Adrenal gland (tissue), 12 donors: ENCODE data around the gene TPD52L2. TPM values are rescaled to one million over a fixed set of nuclear protein-coding genes. Genes with fewer than 3 reads are reported as not detected.

Source experiments
- DNase-seq, 7 donors: peaks; one replicate each; pipeline ENCODE4 v3.0.0-alpha.2; 2019 to 2020
- H3K27ac ChIP-seq, 5 donors: fragments of 200-600 bp; sonication (generic) in 4 of 5; 1 replicate in 3 of 5; 2 replicates in 2 of 5; pipeline versions ENCODE4 v1.5.1 to v1.8.0; 2016 to 2020; ENCODE audit warnings: mild to moderate bottlenecking in 1 of 5
- H3K27me3 ChIP-seq: fragments of 200-600 bp; 2 replicates; pipeline ENCODE4 v1.8.0; 2021
- H3K36me3 ChIP-seq, 2 donors: fragments of 200-600 bp; replicated peaks in 1 of 2; 1 replicate in 1 of 2; 2 replicates in 1 of 2; pipeline versions ENCODE4 v1.5.1 to v1.8.0; 2018 to 2022
- H3K4me1 ChIP-seq, 2 donors: fragments of 200-600 bp; replicated peaks in 1 of 2; 1 replicate in 1 of 2; 2 replicates in 1 of 2; pipeline versions ENCODE4 v1.5.1 to v1.8.0; 2018 to 2021
- H3K4me3 ChIP-seq, 4 donors: fragments of 200-600 bp; sonication (generic) in 3 of 4; one replicate each; pipeline ENCODE4 v1.5.1; 2016 to 2018
- H3K9me3 ChIP-seq, 3 donors: fragments of 200-600 bp; sonication (generic) in 1 of 3; replicated peaks in 1 of 3; 1 replicate in 2 of 3; 2 replicates in 1 of 3; pipeline versions ENCODE4 v1.5.1 to v1.8.0; 2016 to 2021
- POLR2A ChIP-seq, 2 donors: fragments of 450-650 bp; IDR thresholded peaks; one replicate each; pipeline ENCODE4 v1.6.1; 2017; ENCODE audit warnings: antibody characterized with exemption in 2 of 2, mild to moderate bottlenecking in 2 of 2, moderate library complexity in 1 of 2
- WGBS, 4 donors: extraction: QIAGEN DNeasy Blood & Tissue Kit in 2 of 4; methylation state at CpG; one replicate each; pipeline versions ENCODE4 v1.1.5 to v1.1.7; 2013 to 2017; 5-methylcytosine and 5-hydroxymethylcytosine counted together
- intact Hi-C, 2 donors: fragments of 100-400 bp; cut with DNase I; formaldehyde crosslinking; loops; one replicate each; pipeline versions ENCODE4 v1.14.1 to v1.15.0; 2022 to 2023
- polyA plus RNA-seq, 3 donors: library from polyadenylated mRNA; stranded (reverse); fragments of 200-250 nt in 2 of 3; fragments of 350-450 nt in 1 of 3; fragmentation: Illumina TruSeq in 1 of 3; extraction: RNeasy Lipid Tissue Mini Kit (QIAGEN cat#74804) in 1 of 3; gene quantifications; one replicate each; pipeline ENCODE4 v1.2.3, GENCODE V29; 2013 to 2014
- total RNA-seq, 9 donors: library from RNA; depleted of rRNA in 4 of 9; stranded (reverse); fragments of >200 nt in 4 of 9; fragments of 120-200 nt in 1 of 9; fragmentation: NEBNext Ultra II Directional in 1 of 9; extraction: Animal tissue kit (Norgen Biotek cat#: 25700) in 1 of 9; gene quantifications; one replicate each; pipeline versions ENCODE4 v1.1.0 to v1.2.4, GENCODE V29; 2013 to 2023
- TF ChIP-seq, protein P1 (sequence below), 6 experiments: fragments of 450-650 bp in 4 of 6; fragments of 200-600 bp in 2 of 6; sonication (generic) in 1 of 6; IDR thresholded peaks; 1 replicate in 5 of 6; 2 replicates in 1 of 6; pipeline versions ENCODE4 v1.5.1 to v1.8.0; 2016 to 2021; ENCODE audit warnings: antibody characterized with exemption in 6 of 6, mild to moderate bottlenecking in 2 of 6, moderate library complexity in 1 of 6
- donor health status: healthy with polysubstance abuse.
- donor health status: Bipolar disorder and iron deficiency.
- donor health status: DM: yes; HTN: yes; CAD: no.
- donor health status: DM: no; HTN: no; CAD: no.
- donor health status: DM: no; HTN: no; CAD: no.
- donor health status: DM: yes; HTN: yes; CAD: no.

TPD52L2 gene
- total and polyA plus RNA-seq, 12 donors, result 81.9 to 125 (median 112) TPM

DNA sequence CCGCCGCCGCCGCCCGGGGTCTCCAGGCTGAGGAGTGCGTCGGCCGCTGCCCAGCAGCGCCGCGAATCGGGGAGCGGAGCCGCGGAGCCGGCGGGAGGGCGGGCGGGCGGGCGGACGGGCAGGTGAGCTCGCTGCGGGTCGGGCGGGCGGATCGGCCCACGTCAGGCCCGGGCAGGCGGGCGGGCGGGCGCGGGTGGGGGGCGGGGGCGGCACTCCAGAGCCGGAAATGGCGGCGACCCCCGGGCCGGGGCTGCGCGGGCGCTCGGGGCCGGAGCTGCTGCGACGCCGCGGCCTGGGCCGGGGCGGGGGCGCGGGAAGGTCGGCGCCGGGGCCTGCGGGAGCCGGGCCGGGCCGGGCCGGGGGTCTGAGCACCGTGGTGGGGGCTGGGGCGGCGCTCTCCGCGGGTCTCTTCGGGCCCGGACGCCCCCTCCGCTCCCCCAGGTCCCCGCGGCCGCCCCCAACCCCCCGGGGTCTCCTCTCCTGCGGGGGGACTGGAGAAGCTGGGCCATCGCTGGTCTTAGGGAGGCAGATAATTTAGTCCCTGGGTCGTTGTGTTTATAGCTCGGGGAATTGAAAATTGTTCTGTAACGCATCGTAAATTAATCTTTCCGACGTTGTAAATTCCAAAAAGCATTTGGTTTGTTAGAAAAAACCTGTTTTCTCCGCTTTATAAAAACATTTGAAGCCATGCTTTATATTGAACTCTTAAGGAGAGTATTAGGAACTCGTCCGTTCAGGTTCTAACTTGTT lies 30.3 kb downstream of the TPD52L2 start:
- H3K4me1 ChIP-seq, result peaks cover 36 to 50% of the 10 kb centered on the region in 2 donors
- peak overlapping the region; percentile 36 to 97 (median 80) for H3K27ac ChIP-seq
- no peaks in the 10 kb centered on the region for H3K27me3 ChIP-seq
- DNase-seq, result peak in 1 of 7 donors; percentile 30
- 0 to 1% (median 1%) methylated on average over 11 to 75 of the region's 87 CpGs for WGBS, 4 donors
- intact Hi-C loops, result no loop called here
- H3K36me3 ChIP-seq, result peaks cover 0 to 16% of the 10 kb centered on the region in 2 donors
- H3K4me3 ChIP-seq, result peak overlapping the region; percentile 33 to 88 (median 47)
- TF ChIP-seq, protein P1, sequence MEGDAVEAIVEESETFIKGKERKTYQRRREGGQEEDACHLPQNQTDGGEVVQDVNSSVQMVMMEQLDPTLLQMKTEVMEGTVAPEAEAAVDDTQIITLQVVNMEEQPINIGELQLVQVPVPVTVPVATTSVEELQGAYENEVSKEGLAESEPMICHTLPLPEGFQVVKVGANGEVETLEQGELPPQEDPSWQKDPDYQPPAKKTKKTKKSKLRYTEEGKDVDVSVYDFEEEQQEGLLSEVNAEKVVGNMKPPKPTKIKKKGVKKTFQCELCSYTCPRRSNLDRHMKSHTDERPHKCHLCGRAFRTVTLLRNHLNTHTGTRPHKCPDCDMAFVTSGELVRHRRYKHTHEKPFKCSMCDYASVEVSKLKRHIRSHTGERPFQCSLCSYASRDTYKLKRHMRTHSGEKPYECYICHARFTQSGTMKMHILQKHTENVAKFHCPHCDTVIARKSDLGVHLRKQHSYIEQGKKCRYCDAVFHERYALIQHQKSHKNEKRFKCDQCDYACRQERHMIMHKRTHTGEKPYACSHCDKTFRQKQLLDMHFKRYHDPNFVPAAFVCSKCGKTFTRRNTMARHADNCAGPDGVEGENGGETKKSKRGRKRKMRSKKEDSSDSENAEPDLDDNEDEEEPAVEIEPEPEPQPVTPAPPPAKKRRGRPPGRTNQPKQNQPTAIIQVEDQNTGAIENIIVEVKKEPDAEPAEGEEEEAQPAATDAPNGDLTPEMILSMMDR (IDR thresholded peaks at IDR 0.05), result no peak
- no peak for TF ChIP-seq POLR2A (IDR thresholded peaks at IDR 0.05)
- no peaks in the 10 kb centered on the region for H3K9me3 ChIP-seq

DNA sequence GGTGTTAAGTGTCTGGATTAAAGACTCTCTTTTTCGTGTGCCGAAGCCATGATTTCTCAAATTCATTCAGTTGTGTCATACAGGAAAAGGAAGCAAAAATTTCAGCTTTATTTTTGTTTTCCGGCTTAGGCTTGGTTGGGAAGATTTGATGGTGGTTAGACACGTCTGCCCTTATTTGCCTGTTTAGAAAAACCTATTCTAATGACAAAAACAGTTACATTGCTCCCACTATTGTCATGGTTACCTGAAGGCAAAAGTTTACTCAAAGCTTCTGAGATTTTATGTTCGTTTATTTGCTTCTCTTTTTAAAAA lies 30.8 kb downstream of the TPD52L2 start:
- no peaks in the 10 kb centered on the region for H3K27me3 ChIP-seq
- peak overlapping the region; percentile 36 to 97 (median 80) for H3K27ac ChIP-seq
- intact Hi-C loops, result no loop called here
- no peak for TF ChIP-seq POLR2A (IDR thresholded peaks at IDR 0.05)
- TF ChIP-seq, protein P1 (IDR thresholded peaks at IDR 0.05), result no peak
- peaks cover 0 to 10% of the 10 kb centered on the region in 2 donors for H3K36me3 ChIP-seq
- peak overlapping the region; percentile 33 to 88 (median 47) for H3K4me3 ChIP-seq
- WGBS, 4 donors, result 0 to 1% (median 1%) methylated on average over 5 of the region's 5 CpGs
- peaks cover 36 to 56% of the 10 kb centered on the region in 2 donors for H3K4me1 ChIP-seq
- no peak for DNase-seq
- no peaks in the 10 kb centered on the region for H3K9me3 ChIP-seq

DNA sequence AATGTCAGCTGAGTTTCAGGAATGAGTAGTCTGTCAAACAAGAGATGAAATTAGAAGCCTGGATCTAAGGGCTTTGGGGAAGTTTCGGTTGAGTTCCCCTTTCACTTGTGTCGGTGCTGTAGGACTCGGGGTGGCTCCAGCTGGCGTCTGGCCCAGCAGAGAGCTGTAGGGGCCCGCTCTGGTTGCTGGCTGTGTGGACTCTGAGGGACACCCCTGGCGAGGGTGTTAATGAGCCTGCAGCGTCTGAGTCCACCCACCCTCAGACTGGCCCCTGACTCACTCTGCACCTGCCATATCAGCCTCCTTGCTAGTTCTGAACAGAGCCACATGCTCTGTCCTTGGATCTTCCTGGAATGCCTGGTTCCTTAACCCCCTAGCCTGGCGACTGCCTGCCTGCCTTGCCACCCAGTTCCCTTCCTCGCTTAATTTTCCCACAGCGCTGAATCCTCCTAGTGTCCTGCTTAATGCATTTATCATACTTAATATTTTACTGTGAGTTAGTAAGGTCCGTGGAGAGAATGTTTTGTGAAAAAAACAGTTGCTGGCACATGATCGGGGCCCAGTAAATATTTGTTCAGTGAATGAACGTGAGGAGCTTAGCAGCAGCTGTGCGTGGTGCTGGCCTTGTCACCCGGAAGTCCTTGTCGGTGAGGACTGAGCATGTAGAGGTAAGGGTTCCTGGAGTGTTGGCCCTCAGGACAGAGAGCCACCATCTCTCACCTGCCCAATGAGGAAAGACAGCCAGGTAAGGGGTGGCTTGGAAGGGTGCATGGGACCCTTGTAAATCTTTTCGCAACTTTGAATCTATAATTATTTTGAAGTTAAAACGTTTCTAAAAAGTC lies 31.4 kb downstream of the TPD52L2 start:
- 8 to 9% (median 8%) methylated on average over 16 to 18 of the region's 18 CpGs for WGBS, 4 donors
- peak; percentile 57 to 81 (median 71) for DNase-seq
- Histone ChIP-seq H3K4me1 (peaks cover 36 to 61% of the 10 kb centered on the region in 2 donors), H3K9me3 (no peaks in the 10 kb centered on the region), H3K27me3 (no peaks in the 10 kb centered on the region), H3K4me3 (peak overlapping the region in 1 of 4 donors; percentile 88), H3K27ac (peak overlapping the region; percentile 36 to 97 (median 80)), H3K36me3 (peaks cover 0 to 5% of the 10 kb centered on the region in 2 donors)
- intact Hi-C loops, result no loop called here
- TF ChIP-seq POLR2A (IDR thresholded peaks at IDR 0.05), result peak in 1 of 2 donors; percentile 70
- TF ChIP-seq, protein P1 (IDR thresholded peaks at IDR 0.05), result no peak

DNA sequence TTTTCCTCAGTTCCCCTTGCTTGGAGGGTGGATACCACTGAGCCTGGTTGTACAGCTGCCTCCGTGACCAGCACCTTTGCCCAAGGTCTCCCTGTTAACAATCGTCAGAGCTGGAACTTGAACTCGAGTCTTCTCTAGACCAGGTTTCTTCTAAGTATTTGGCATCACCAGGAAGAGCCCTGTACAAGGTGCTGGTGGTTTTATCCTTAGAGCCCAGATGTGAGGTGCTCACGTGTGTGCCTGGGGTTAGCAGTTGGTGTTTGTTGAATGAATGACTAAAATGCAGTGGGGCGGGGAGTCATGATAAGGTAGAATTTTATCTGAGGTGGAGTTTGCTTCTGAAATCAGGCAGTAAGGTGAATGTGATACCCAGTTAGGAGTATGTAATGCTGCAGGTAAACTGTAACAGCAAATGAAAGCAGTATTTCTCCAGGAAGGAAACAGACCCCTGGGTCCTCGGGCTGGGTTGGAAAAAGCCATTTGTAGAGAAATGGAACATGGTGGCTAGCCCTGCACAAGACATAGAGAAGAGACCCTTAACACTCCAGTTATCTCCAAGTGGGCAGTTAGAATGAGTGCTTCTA lies 33.0 kb downstream of the TPD52L2 start:
- H3K9me3 ChIP-seq, result no peaks in the 10 kb centered on the region
- H3K4me1 ChIP-seq, result peaks cover 36 to 65% of the 10 kb centered on the region in 2 donors
- H3K36me3 ChIP-seq, result no peaks in the 10 kb centered on the region
- no peak for DNase-seq
- WGBS, 4 donors, result 53 to 74% (median 69%) methylated on average over 6 of the region's 6 CpGs
- no peak for TF ChIP-seq POLR2A (IDR thresholded peaks at IDR 0.05)
- TF ChIP-seq, protein P1 (IDR thresholded peaks at IDR 0.05), result no peak
- H3K27ac ChIP-seq, result peak overlapping the region in 1 of 5 donors; percentile 82
- H3K4me3 ChIP-seq, result no peak overlapping the region
- intact Hi-C loops, result no loop called here
- no peaks in the 10 kb centered on the region for H3K27me3 ChIP-seq
